Hypothalamus (tissue), 51 donors: Measurements from ENCODE around the gene SDK2.

ENCODE experiments used
- DNase-seq, 51 donors: peaks; one replicate each; lab custom pipeline; 2025; lab: John Stamatoyannopoulos, UW

Gene SDK2

GRCh38 chr17:73304971-73305812 is 339.1 kb downstream of the SDK2 start:
- peak in 12 of 51 donors; percentile 22 to 65 (median 32) for DNase-seq

- no peak for DNase-seq
Measured at GRCh38 chr17:73304438-73304837, 339.8 kb downstream of the SDK2 start.

GRCh38 chr17:73302189-73302588 is 342.1 kb downstream of the SDK2 start:
- DNase-seq = no peak

GRCh38 chr17:73301369-73301768 is 342.9 kb downstream of the SDK2 start:
- no peak for DNase-seq

- DNase-seq = no peak
Measured at GRCh38 chr17:73300392-73300791, 343.9 kb downstream of the SDK2 start.

- DNase-seq = no peak
Measured at GRCh38 chr17:73297934-73298861, 346.0 kb downstream of the SDK2 start.

GRCh38 chr17:73293480-73293911 is 350.7 kb downstream of the SDK2 start:
- peak in 14 of 51 donors; percentile 25 to 77 (median 45) for DNase-seq

- no peak for DNase-seq
Measured at GRCh38 chr17:73293031-73293430, 351.2 kb downstream of the SDK2 start.

- peak in 28 of 51 donors; percentile 16 to 81 (median 54) for DNase-seq
Measured at GRCh38 chr17:73292031-73292531, 352.2 kb downstream of the SDK2 start.

GRCh38 chr17:73291260-73291801 is 352.9 kb downstream of the SDK2 start:
- DNase-seq = peak in 5 of 51 donors; percentile 22 to 40 (median 34)

- DNase-seq = no peak
Measured at GRCh38 chr17:73290399-73291259, 353.6 kb downstream of the SDK2 start.

GRCh38 chr17:73289549-73290254 is 354.5 kb downstream of the SDK2 start:
- DNase-seq = no peak

- peak in 1 of 51 donors; percentile 24 for DNase-seq
Measured at GRCh38 chr17:73288534-73289302, 355.5 kb downstream of the SDK2 start.

GRCh38 chr17:73286863-73287296 is 357.4 kb downstream of the SDK2 start:
- DNase-seq = no peak

GRCh38 chr17:73285916-73286862 is 358.1 kb downstream of the SDK2 start:
- DNase-seq = peak in 1 of 51 donors; percentile 29

GRCh38 chr17:73285603-73285908 is 358.7 kb downstream of the SDK2 start:
- peak in 1 of 51 donors; percentile 28 for DNase-seq

- no peak for DNase-seq
Measured at GRCh38 chr17:73284906-73285602, 359.2 kb downstream of the SDK2 start.
